Measurements from ENCODE around the gene LTC4S.
A peak's percentile ranks its signal among the peaks of the same experiment; 100 is the strongest.

LTC4S gene

GRCh38 chr5:179795863-179796833 is 2.4 kb downstream of the LTC4S start:
- peak; percentile 89 for DNase-seq

DNA sequence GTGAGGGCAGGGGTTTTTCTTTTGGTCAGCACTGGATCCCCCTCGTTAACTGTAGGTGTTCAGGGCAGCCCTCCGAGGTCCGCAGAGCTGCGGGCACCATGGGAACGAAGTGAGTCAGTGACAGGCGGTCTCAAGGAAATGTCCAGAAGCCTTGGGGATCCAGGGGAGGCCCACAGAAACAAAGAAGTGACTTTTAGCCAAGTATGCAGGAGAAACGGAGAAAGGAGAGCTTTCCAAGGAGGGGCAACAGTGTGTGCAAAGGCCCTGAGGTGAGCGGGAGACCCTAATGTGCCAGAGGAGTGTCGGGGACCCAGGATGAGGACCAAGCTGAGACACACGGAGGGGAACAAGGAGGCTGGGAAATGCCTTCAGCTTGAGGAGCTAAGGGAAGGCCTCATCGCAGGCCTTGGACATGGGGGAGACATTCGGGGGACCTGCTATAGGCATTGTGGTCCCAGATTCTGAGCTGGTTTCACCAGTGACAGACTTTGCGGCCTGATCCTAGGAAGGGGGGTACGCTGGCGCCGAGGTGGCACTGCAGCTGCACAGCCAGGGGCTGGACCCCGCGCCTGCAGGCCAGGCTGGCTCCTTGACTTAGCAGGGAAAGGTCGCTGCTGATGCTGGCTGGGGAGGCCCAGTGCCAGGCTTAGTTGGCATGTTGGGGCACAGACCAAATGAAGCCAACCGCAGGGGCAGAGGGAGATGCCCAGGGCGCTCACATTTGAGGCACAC is 3.3 kb downstream of the LTC4S start:
- no peak for DNase-seq

- no peak for DNase-seq
These were observed 4.0 kb downstream of the LTC4S start for GRCh38 chr5:179797741-179798140.

DNA sequence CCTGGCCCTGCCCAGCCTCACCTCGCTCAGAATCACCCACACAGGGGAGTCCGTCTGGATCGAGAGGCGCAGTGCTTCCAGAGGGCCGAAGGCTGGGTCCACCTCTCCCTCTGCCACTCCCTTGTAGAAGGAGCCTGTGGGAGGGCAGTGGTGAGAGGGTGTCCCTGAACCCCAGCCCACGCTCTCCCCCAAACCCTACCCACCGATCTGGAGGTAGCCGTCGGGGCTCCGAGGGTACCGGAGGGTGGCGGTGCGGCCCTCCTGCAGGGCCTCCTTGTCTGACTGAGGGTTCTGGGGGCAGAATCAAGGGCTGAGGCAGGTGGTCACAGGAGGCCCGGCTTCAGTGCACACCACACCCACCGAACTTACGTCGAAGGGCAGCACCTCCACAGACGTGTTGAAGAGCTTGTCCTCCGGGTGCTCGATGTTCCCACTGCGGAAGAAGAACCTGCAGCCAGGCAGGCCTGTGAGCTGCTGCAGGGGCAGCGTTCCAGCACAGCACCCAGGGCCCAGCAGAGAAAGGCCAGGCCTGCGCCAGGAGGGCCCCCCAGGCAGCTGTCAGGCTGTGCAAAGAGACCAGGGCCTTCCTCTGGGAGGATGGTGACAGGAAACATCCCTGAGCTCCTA is 4.5 kb downstream of the LTC4S start:
- no peak for DNase-seq

- DNase-seq = no peak
These were observed 5.2 kb downstream of the LTC4S start for GRCh38 chr5:179798771-179799643.

DNA sequence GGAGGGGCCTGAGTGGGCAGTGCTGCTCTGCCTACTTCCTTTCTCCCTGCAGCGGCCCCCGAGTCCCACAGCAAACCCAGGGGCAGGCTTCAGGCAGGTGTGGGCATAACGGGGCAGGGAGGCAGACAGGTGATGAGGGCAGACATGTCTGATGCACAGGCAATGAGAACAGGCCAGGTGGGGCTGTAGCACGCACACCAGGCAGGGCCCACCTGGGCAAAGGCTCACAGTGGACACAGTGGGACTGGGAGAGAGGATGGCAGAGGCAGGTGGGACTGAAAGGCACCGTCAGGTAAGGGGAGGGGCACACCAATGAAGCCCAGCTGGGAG is 5.8 kb downstream of the LTC4S start:
- no peak for DNase-seq

DNA sequence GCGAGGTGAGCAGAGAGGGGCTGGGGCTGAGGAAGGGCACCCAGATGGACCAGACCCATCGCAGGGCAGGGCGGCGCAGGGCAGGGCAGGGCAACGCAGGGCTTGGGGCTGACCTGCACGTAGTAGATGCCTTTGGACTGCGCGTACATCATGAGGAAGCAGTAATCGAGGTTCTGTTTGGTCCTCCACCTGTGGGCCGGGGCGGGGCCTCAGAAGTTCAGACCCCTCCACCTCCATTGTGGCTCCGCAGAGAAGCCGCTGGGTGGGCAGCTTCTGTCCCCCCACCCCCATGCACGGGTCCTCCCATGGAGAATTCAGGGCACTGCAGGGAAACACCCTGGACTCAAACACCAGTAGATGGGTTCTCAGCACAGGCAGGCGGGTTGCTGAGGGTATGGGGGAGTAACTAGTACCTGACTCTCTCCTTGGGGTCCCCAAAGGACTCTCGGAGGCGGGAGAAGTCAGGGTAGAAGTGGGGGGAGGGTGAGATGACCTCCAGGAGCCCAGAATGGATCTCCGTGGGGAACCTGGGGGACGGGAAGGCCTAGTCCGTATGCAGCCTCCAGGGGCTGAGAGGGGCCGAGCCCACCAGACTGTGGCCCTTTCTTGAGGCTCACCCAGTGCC is 6.4 kb downstream of the LTC4S start:
- DNase-seq = no peak

- DNase-seq = no peak
These were observed 7.0 kb downstream of the LTC4S start for GRCh38 chr5:179800696-179801201.

- DNase-seq = peak; percentile 62
These were observed 7.8 kb downstream of the LTC4S start for GRCh38 chr5:179801304-179802206.

GRCh38 chr5:179802207-179802883 is 8.6 kb downstream of the LTC4S start:
- peak; percentile 40 for DNase-seq

- DNase-seq = peak; percentile 32
These were observed 9.3 kb downstream of the LTC4S start for GRCh38 chr5:179802950-179803562.

GRCh38 chr5:179803651-179804554 is 10.1 kb downstream of the LTC4S start:
- DNase-seq = peak; percentile 43

- DNase-seq = no peak
These were observed 10.8 kb downstream of the LTC4S start for GRCh38 chr5:179804555-179804947.

DNA sequence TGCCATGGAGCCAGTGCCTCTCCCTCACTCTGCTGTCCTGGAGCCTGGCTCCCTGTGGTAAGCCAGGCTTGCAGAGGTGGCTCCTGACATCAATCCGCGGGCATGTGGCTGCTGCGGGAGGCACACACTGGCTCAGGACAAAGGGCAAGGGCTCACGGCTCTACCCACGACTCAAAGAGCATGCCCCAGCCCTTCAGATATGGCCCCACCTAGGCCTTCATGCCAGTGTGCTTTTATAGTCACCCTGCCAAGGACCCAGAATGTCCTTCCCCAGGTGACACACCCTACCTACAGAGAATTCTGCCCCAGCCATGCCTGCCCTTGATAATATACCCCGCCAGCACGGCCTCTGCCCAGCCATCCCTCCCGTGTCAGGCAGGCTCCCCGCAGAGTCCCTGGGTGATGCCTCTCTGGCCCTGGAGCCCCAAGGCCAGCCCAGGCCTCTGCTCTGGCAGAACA is 11.3 kb downstream of the LTC4S start:
- DNase-seq = no peak

- peak; percentile 66 for DNase-seq
These were observed 11.9 kb downstream of the LTC4S start for GRCh38 chr5:179805529-179806249.

GRCh38 chr5:179806250-179807048 is 12.7 kb downstream of the LTC4S start, which contains the start of gene MGAT4B:
Gene MGAT4B (minus strand): TSS chr5:179806866. CDS start chr5:179806583, 283 bp downstream.
- peak; percentile 64 for DNase-seq

Data from retina (tissue), 1 donor.